Left lung (tissue), 10 donors: ENCODE measurements around the gene ZCCHC8. TPM values are rescaled to one million over a fixed set of nuclear protein-coding genes. Genes with fewer than 3 reads are reported as not detected.

Source experiments
- ATAC-seq: fragments of 200-7000 bp; cut with Tn5 transposase; one replicate; pipeline ENCODE4 v1.9.1; 2020; ENCODE audit warnings: moderate library complexity
- DNase-seq, 4 donors: peaks; one replicate each; pipeline ENCODE4 v3.0.0-alpha.2; 2013 to 2020
- H3K27ac ChIP-seq, 2 donors: fragments of 200-600 bp; sonication (generic) in 1 of 2; one replicate each; pipeline versions ENCODE4 v1.5.0 to v1.8.0; 2020 to 2021
- H3K27me3 ChIP-seq, 2 donors: fragments of 200-600 bp; sonication (generic) in 1 of 2; one replicate each; pipeline versions ENCODE4 v1.5.0 to v1.8.0; 2020 to 2021
- H3K36me3 ChIP-seq, 2 donors: fragments of 200-600 bp; sonication (generic) in 1 of 2; one replicate each; pipeline versions ENCODE4 v1.5.0 to v1.8.0; 2020 to 2021
- H3K4me1 ChIP-seq, 2 donors: fragments of 200-600 bp; one replicate each; pipeline ENCODE4 v1.8.0; 2021
- H3K4me3 ChIP-seq, 2 donors: fragments of 200-600 bp; sonication (generic) in 1 of 2; one replicate each; pipeline versions ENCODE4 v1.5.0 to v1.8.0; 2020 to 2021; ENCODE audit warnings: mild to moderate bottlenecking in 1 of 2
- H3K9me3 ChIP-seq, 2 donors: fragments of 200-600 bp; sonication (generic) in 1 of 2; one replicate each; pipeline versions ENCODE4 v1.5.0 to v1.8.0; 2020 to 2021
- intact Hi-C, 2 donors: fragments of 100-400 bp; cut with DNase I; formaldehyde crosslinking; loops; one replicate each; pipeline versions ENCODE4 v1.11.2 to v1.14.2; 2022
- polyA plus RNA-seq, 6 donors: library from polyadenylated mRNA; unstranded; fragments of 120-200 nt; gene quantifications; one replicate each; pipeline ENCODE4 v1.2.1, GENCODE V29; 2013; ENCODE audit not compliant: insufficient read length in 6 of 6
- total RNA-seq, 2 donors: library from RNA; stranded (reverse); fragmentation: NEBNext Ultra II Directional; extraction: Animal tissue kit (Norgen Biotek cat#: 25700); gene quantifications; one replicate each; pipeline ENCODE4 v1.2.1, GENCODE V29; 2021
- TF ChIP-seq, protein P1 (sequence below), 2 donors: fragments of 200-600 bp; sonication (generic) in 1 of 2; IDR thresholded peaks; one replicate each; pipeline versions ENCODE4 v1.5.0 to v1.8.0; 2021; ENCODE audit warnings: antibody characterized with exemption in 2 of 2
- donor health status: DM: no; HTN: yes; CAD: no.
- donor health status: DM: no; HTN: no; CAD: no.

ZCCHC8 gene
- total and polyA plus RNA-seq, 8 donors: 18.1 to 59.0 (median 48.0) TPM

DNA sequence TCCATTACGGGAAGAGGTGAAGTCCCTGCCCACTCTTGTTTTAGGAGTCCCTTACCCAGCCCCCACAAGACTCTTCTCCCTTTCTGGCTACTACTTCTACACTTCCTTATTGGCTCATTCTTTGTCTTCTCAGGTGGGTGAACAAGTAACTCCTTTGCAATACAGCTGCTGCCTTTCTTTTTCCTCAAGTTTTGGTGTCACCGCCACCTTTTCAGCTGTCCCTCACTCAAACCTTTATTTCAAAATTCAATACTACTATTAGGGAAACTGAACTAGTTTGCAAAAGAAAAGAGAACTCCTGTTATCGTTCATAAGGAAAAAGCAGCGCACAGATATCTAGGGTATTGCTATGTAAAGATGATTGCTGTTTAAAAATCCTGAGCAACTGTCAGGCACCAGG, 19.9 kb upstream of the ZCCHC8 start:
- DNase-seq (no peak), ATAC-seq (no peak)
- TF ChIP-seq, protein P1, sequence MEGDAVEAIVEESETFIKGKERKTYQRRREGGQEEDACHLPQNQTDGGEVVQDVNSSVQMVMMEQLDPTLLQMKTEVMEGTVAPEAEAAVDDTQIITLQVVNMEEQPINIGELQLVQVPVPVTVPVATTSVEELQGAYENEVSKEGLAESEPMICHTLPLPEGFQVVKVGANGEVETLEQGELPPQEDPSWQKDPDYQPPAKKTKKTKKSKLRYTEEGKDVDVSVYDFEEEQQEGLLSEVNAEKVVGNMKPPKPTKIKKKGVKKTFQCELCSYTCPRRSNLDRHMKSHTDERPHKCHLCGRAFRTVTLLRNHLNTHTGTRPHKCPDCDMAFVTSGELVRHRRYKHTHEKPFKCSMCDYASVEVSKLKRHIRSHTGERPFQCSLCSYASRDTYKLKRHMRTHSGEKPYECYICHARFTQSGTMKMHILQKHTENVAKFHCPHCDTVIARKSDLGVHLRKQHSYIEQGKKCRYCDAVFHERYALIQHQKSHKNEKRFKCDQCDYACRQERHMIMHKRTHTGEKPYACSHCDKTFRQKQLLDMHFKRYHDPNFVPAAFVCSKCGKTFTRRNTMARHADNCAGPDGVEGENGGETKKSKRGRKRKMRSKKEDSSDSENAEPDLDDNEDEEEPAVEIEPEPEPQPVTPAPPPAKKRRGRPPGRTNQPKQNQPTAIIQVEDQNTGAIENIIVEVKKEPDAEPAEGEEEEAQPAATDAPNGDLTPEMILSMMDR (IDR thresholded peaks at IDR 0.05): no peak
- H3K4me1 ChIP-seq: peaks cover 27 to 41% of the 10 kb centered on the region in 2 donors
- no peak overlapping the region for H3K4me3 ChIP-seq
- intact Hi-C loops: no loop called here
- H3K36me3 ChIP-seq: peaks cover 12 to 82% of the 10 kb centered on the region in 2 donors
- H3K27me3 ChIP-seq: no peaks in the 10 kb centered on the region
- H3K9me3 ChIP-seq: no peaks in the 10 kb centered on the region
- H3K27ac ChIP-seq: no peak overlapping the region

DNA sequence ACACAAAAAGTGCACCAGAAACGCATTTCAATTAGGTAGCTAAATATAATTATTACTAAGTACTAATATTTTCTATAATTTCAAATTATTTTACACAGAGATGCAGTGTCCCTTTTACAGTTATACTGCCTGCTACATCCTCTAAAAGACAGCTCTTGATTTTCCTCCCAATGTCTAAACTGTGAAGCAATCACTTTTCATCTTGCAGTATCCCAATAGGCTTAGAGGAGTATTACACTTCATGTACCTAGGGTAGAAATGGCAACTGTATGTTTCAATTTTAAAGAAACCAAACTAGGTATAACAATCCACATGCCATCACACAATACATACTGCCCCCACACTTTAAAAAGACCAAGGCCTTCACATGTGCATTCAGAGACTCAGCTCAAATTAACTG, 18.7 kb upstream of the ZCCHC8 start:
- no peak overlapping the region for H3K27ac ChIP-seq
- H3K4me1 ChIP-seq: peaks cover 18 to 32% of the 10 kb centered on the region in 2 donors
- no peak for DNase-seq
- no peak overlapping the region for H3K4me3 ChIP-seq
- H3K36me3 ChIP-seq: peaks cover 12 to 88% of the 10 kb centered on the region in 2 donors
- H3K9me3 ChIP-seq: no peaks in the 10 kb centered on the region
- intact Hi-C loops: no loop called here
- ATAC-seq: no peak
- TF ChIP-seq, protein P1 (IDR thresholded peaks at IDR 0.05): no peak
- no peaks in the 10 kb centered on the region for H3K27me3 ChIP-seq

DNA sequence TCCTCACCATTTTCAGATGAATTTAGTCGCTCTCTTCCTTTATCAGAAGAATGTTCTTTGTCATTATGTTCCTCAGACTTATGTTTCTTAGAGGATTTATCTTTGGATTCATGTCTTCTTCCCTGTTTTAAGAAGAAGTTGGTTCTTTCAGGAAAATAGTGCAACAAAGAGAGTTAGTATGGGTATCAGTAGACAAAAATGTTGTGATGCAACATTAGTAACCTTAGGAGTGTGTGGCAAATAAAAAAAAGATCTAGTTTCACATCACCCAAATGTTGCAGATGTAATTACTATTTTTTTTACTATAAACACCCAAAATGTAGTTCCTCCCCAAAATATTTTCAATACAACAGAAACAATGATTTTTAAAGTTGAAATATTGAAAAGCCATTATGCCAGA, 18.2 kb upstream of the ZCCHC8 start:
- intact Hi-C loops: no loop called here
- Histone ChIP-seq H3K36me3 (peaks cover 13 to 91% of the 10 kb centered on the region in 2 donors), H3K4me1 (peaks cover 16 to 27% of the 10 kb centered on the region in 2 donors), H3K9me3 (no peaks in the 10 kb centered on the region), H3K27ac (no peak overlapping the region), H3K4me3 (no peak overlapping the region), H3K27me3 (no peaks in the 10 kb centered on the region)
- ATAC-seq (no peak), DNase-seq (no peak)
- TF ChIP-seq, protein P1 (IDR thresholded peaks at IDR 0.05): no peak

DNA sequence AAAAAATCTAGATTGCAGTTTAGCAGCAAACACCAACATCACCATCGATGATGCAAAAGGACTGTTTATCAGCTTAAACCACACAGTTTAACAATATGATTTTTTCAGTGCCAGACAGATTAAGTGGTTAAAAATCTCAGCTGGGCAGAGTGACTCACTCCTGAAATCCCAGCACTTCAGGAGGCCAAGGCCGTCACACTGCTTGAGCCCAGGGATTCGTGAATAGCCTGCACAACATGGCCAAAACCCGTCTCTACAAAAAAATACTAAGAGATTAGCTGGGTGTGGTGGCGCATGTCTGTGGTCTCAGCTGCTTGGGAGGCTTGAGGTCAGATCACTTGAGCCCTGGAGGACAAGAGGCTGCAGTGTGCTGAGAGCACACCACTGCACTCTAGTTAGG, 17.1 kb upstream of the ZCCHC8 start:
- Histone ChIP-seq H3K27me3 (no peaks in the 10 kb centered on the region), H3K36me3 (peaks cover 17 to 100% of the 10 kb centered on the region in 2 donors), H3K27ac (no peak overlapping the region), H3K4me1 (peaks cover 6 to 16% of the 10 kb centered on the region in 2 donors), H3K9me3 (no peaks in the 10 kb centered on the region), H3K4me3 (no peak overlapping the region)
- ATAC-seq (peak; percentile 90), DNase-seq (peak in 1 of 4 donors; percentile 44)
- intact Hi-C loops: no loop called here
- TF ChIP-seq, protein P1 (IDR thresholded peaks at IDR 0.05): no peak

DNA sequence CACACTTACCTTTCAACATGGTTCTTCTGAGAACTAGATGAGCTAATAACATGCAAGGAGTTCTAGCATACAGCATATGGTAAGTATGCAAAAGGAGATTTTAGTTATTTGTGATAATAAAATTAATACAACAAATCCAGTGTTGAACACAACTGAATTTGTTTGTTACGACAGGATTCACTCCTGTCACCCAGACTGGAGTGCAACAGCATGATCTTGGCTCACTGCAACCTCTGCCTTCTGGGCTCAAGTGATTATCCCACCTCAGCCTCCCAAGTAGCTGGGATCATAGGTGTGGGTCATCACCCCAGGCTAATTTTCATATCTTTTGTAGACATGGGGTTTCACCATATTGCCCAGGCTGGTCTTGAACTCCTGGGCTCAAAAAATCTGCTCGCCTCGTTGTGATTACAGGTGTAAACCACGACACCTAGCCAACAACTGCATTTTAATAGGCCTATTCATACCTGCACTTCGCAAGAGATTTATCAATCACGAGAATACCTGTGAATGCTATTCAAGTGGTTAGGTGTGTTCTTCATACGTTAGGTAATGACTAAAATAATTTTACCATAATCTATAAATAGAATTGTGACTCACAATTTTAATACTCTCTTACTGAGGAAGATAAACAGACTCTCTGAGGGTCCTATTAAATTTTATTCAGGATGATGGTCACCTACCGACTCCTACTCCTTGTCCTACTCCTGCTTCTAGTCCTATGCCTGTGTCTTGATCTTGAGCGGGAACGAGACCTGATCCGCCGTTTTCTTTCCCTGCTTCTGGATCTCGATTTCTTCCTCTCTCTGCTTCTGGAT, 16.0 kb upstream of the ZCCHC8 start:
- Histone ChIP-seq H3K4me3 (no peak overlapping the region), H3K27ac (no peak overlapping the region), H3K36me3 (peaks cover 17 to 100% of the 10 kb centered on the region in 2 donors), H3K9me3 (no peaks in the 10 kb centered on the region), H3K4me1 (peaks cover 0 to 5% of the 10 kb centered on the region in 2 donors), H3K27me3 (no peaks in the 10 kb centered on the region)
- DNase-seq: no peak
- ATAC-seq: no peak
- intact Hi-C loops: no loop called here
- TF ChIP-seq, protein P1 (IDR thresholded peaks at IDR 0.05): no peak
